ENCODE measurements around the gene LUC7L.
A peak's percentile ranks its signal among the peaks of the same experiment; 100 is the strongest.
"Not testable (repeated sequence)": the region's sequence is repeated elsewhere in the genome, so short reads cannot be mapped to it uniquely, and the experiment has no call there.

The LUC7L gene

GRCh38 chr16:263182-263774 lies 34.0 kb upstream of the LUC7L start:
- DNase-seq = no peak

GRCh38 chr16:262121-262745 lies 33.0 kb upstream of the LUC7L start:
- no peak for DNase-seq

GRCh38 chr16:261031-261691 lies 31.9 kb upstream of the LUC7L start:
- peak in 1 of 2 experiments; percentile 35 for DNase-seq

DNA sequence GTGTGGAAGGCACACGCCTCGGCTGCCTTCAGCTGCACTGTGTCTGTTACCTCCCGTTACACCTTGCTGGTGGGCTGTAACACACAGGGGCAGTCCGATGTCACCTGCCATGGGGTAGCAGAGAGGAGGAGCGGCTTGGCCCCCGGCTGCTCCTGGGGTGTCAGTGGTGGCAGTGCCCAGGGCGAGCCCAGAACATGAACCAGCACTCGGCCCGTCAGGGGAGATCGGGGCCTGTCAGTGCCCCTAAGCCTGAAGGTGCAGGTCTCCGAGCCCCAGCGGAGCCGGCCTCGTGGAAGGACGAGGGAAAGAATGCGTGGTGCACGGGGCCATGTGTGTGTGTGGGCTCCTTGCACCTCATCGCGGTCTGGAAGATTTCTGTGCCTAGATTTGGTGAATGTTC lies 31.1 kb upstream of the LUC7L start:
- no peak for DNase-seq

DNA sequence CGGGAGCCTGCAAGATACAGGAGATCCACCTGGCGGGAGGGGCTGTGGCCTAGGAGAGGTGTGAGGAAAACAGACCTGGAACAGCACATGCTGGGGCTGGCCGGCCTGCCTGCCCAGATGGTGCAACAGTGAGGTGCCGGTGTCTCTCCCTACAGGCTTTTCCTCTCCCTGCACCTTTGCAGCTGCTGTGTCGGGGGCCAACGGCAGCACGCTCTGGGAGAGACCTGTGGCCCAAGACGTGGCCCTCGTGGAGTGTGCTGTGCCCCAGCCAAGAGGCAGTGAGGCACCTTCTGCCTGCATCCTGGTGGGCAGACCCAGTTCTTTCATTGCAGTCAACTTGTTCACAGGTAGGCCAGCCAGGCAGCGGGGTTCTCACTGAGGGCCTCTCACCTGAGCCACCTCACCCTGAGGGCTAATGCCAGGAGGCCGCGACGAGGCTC lies 30.6 kb upstream of the LUC7L start:
- DNase-seq = peak; percentile 42 to 60

GRCh38 chr16:259226-259625 lies 30.0 kb upstream of the LUC7L start:
- no peak for DNase-seq

GRCh38 chr16:258091-258490 lies 28.8 kb upstream of the LUC7L start:
- DNase-seq = not testable (repeated sequence)

DNA sequence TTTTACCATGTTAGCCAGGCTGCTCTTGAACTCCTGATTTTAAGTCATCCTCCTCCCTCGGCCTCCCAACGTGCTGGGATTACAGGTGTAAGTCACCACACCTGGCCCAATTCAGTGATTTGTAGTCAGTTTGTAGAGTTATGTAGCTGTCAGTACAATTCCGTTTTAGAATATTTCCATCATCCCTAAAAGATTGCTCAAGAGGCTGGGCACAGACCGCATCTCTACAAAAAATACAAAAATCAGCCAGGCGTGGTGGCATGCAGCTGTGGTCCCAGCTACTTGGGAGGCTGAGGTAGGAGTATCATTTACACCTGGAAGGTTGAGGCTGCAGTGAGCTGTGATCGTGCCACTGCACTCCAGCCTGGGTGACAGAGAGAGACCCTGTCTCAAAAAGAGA lies 25.9 kb upstream of the LUC7L start:
- no peak for DNase-seq

DNA sequence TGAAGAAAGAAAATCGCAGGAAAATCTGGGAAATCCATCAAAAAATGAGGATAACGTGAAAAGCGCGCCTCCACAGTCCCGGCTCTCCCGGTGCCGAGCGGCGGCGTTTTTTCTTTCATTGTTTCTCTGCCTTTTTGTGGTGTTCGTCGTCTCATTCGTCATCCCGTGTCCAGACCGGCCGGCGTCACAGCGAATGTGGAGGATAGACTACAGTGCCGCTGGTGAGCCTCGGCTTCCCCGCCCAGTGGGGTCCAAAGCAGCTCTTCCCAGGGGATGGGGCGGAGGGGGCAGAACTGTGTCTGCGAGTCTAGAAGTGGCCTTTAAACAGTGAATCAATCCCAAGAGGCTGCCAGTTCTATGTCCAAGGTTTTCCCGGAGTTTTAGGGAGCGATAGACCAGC lies 25.2 kb upstream of the LUC7L start:
- no peak for DNase-seq

GRCh38 chr16:253833-254232 lies 24.6 kb upstream of the LUC7L start:
- no peak for DNase-seq

GRCh38 chr16:252366-253337 lies 23.4 kb upstream of the LUC7L start:
- DNase-seq = no peak

GRCh38 chr16:249431-249830 lies 20.2 kb upstream of the LUC7L start:
- no peak for DNase-seq

- DNase-seq = no peak
These were observed 17.8 kb upstream of the LUC7L start for GRCh38 chr16:247027-247426.

GRCh38 chr16:245105-245504 lies 15.9 kb upstream of the LUC7L start:
- no peak for DNase-seq

- DNase-seq = no peak
These were observed 14.1 kb upstream of the LUC7L start for GRCh38 chr16:243348-243747.

DNA sequence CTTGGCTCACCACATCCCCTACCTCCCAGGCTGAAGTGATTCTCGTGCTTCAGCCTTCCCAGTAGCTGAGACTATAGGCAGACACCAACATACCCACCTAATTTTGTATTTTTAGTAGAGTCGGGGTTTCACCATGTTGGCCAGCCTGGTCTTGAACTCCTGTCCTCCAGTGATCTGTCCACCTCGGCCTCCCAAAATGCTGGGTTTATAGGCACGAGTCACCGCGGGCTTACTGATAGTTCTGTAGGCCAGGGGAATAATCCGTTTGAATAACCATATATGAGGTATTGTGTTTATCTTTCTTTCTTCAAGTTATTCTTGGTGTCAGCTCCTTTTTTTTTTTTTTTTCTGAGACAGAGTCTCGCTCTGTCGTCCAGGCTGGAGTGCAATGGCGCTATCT lies 13.0 kb upstream of the LUC7L start:
- DNase-seq = no peak

GRCh38 chr16:240559-240958 lies 11.3 kb upstream of the LUC7L start:
- no peak for DNase-seq

- no peak for DNase-seq
These were observed 10.7 kb upstream of the LUC7L start for GRCh38 chr16:239948-240277.

GRCh38 chr16:234468-235305 lies 5.4 kb upstream of the LUC7L start, which contains the start of gene FAM234A:
FAM234A (plus strand) TSS chr16:234821; CDS start chr16:254414, 19,593 bp downstream.
- DNase-seq = peak in 1 of 2 experiments; percentile 75

DNA sequence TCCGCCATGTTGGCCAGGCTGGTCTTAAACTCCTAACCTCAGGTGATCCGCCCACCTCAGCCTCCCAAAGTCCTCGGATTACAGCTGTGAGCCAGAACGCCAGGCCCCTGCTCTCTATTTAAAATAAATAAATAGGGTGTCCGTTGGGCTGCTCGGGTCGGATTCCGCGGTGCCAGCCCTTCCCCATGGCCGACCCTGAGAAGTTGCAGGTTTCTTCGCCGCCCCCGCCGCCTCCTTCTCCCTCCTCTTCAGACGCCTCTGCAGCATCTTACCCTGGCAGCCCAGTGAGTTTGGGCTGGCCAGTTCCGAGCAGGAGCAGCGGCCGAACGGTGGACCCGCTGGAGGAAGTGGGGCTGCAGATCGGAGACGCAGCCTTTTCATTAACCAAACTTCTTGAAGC lies 1.7 kb upstream of the LUC7L start:
- no peak for DNase-seq

DNA sequence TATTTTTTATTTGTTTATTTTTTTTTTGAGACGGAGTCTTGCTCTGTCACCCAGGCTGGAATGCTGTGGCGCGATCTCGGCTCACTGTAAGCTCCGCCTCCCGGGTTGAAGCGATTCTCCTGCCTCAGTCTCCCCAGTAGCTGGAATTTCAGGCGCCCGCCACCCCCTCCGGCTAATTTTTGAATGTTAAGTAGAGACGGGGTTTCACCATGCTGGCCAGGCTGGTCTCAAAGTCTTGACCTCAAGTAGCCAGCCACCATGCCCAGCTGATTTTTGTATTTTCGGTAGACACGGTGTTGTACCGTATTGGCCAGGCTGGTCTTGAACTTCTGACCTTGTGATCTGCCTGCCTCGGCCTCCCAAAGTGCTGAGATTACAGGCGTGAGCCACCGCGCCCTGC lies 1.1 kb upstream of the LUC7L start:
- not testable (repeated sequence) for DNase-seq

GRCh38 chr16:229731-230281 lies 557 bp upstream of the LUC7L start:
- no peak for DNase-seq
